Measurements from ENCODE around the gene DNASE1L1.

The DNASE1L1 gene, protein sequence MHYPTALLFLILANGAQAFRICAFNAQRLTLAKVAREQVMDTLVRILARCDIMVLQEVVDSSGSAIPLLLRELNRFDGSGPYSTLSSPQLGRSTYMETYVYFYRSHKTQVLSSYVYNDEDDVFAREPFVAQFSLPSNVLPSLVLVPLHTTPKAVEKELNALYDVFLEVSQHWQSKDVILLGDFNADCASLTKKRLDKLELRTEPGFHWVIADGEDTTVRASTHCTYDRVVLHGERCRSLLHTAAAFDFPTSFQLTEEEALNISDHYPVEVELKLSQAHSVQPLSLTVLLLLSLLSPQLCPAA

DNA sequence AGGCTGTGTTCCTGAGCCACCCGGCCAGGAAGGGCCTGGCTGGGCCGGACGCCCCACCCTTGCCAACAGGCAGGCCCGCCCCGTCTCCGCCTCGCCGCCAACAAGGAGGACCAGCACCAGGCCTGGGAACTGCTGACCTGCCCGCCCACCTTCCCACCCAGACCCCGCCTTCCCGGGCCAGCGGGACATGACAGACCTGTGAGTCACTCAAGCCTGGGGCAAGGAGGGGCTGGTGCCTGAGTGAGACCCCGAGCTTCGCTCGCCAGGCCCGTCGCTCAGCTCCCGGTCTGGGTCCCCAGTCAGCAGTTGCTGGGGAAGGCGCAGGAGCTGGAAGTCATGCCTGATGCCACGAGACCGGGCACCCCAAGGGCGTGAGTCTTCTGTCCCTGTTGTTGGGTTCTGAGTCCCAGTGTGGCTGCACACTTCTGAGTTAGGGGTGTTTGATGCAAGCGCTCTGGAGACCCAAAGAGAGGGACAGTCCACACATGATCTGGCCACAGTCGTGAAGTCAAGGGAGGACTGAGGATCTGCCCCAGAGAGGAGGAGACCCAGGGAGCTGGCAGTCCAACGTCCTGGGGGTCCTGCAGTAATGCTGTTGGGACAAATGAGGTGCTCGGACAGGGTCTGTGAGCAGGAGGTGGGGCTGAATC, at the start of gene DNASE1L1:
Gene DNASE1L1 (minus strand): TSS at position 33 of the 650 bp plus-strand sequence. CDS start 3,686 bp downstream, outside the sequence.
- peak; percentile 89 for DNase-seq

DNA sequence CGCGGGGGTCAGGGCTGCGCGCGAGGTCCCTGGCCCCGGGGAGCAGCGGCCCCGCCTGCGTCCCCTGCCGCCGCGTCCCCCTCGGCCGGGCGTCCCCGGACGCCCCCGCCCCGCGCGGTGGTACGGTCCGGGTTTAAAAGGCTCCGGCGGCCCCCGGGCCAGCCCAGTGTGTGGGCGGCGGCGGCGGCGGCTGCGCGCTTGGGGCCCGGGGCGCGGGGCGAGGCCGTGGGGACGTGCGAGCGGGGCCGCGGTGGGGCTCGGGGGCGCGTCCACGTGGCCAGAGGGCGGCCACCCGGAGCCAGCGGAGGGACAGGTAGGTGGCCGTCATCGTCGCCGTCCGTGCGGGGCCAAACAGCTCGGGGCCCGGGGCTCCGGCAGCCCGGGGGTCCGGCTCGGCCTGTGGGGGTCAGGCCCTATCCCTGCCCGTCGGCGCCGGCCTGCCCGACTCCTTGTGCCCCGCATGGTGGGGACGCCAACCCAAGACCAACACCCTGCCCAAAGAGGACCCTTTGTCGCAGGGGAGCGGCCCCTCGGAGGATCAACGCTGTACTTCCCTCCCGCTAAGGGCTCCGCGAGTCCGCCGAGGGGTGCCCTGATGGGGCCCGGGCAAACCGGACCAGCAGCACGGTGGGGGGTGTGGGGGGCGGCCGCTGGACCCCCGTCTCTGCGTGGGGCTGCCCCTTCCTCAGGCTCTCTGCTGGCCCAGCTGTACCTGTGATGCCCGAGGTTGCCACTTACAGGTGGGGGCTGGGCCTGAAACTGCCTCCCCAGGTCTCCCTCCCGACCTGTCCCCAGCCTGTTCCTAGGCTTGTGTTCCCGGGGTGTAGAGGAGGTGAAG, 49.3 kb upstream of the DNASE1L1 start, which contains the start of gene PLXNA3:
Gene PLXNA3 (plus strand): TSS at position 166 of the 838 bp plus-strand sequence. CDS start 1,903 bp downstream, outside the sequence.
- no peak for DNase-seq

DNA sequence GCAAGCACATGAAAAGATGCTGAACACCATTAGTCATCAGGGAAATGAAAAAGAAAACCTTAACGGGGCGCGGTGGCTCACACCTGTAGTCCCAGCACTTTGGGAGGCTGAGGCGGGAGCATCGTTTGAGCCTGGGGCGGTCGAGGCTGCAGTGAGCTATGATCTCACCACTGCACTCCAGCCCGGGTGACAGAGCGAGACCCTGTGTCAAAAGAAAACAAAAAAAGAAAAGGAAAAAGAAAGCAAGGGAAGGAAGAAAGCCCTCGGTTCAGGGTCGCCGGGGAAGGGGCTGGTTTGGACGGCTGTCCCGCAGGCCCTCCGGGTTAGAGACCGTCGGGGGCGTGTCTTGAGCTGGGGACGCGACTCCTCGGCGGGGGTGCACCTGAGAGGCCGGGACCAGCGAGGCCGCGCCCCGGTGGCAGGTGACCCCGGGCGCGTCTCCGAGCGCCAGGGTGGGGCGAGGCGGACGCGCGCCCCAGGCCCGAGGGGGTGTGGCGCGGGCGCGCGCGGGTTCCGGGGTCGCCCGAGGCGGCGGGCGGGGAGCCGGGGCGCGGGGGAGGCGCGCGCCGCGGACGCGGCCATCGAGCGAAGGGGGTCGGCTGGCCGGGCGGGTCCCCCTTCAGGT, 48.5 kb upstream of the DNASE1L1 start:
- DNase-seq = no peak

DNA sequence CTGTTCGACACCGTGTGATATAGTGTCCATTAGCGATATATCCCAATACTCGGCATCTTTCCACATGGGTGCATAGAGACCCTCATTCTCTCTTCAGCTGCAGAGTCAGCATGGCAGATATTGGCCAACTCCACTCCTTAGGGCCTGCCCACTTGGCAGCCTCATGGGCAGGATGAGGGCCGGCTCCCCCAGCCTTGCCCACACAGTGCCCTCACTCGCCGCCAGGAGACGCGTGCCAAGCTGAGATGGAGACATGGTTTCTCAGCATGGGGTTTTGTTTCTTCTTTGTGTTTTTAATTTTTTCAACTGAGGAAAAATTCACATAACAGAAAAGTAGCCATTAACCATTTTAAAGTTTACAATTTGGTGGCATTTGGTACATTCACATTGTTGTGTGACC, 43.8 kb upstream of the DNASE1L1 start:
- DNase-seq = no peak

DNA sequence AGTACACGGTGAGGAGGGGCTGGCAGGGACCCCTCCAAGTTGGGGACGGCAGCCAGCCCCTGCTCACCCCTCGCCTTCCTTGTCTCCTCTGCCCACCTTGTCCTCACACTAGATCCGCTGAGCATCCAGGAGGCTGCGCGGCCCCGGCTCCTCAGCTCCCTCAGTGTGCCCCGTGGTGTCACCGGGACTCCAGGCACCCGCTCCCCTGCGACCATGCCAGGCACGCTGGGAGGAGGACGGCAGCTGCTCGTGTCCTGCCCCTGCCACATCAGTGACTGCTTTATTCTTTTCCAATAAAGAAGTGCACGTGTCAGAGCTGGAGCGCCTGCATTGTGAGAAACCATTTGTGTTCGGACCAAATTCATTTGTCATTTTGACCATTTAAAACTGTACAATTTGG, 41.3 kb upstream of the DNASE1L1 start:
- no peak for DNase-seq

DNA sequence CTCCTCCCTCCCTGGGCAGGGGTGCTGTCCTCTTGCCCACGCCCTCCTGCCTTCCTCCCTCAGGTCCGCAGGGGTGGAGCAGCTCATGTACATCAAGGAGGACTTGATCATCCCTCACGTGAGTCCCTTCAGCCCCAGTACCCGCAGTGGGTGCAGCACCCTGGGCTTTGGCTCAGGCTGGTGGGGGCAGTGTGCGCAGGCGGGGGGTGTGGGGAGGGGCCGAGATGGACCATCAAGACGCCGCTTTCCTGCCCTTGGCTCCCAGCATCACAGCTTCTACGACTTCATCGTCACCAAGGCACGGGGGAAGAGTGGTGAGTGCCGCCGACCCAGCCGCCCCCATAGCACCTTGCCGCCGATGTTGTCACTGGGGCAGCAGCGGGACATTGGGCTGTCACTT, 40.6 kb upstream of the DNASE1L1 start:
- no peak for DNase-seq

DNA sequence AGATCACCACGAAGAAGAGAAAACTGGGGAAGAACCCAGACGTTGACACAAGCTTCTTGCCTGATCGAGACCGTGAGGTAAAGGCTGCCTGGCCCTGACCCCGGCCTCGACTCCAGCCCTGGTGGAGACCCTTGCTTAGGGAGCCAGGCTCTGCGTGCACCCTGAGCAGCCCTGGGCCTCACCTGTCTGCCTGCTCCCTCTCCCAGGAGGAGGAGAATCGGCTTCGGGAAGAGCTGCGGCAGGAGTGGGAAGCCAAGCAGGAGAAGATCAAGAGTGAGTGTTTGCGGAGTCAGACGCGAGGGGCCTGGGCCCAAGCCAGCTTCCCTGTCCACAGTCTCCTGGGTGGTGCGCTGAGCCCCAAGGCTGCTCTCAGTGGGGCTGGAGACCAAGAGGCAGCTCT, 39.4 kb upstream of the DNASE1L1 start:
- DNase-seq = no peak

DNA sequence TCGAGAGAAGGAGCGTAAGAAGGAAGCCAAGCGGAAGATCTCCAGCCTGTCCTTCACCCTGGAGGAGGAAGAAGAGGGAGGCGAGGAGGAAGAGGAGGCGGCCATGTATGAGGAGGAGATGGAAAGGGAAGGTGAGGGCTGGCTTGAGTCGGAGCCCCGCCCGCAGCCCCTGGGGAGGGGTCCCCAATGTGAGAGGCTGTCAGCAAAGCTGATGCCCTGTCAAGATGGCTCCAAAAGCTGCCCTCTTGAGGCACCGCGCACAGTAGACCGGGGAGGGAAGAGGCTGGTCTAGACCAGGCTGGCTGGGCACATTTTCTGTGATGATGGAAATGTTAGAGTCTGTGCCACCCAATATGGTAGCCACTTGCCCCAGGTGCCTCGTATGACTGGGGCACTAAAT, 37.4 kb upstream of the DNASE1L1 start:
- no peak for DNase-seq

DNA sequence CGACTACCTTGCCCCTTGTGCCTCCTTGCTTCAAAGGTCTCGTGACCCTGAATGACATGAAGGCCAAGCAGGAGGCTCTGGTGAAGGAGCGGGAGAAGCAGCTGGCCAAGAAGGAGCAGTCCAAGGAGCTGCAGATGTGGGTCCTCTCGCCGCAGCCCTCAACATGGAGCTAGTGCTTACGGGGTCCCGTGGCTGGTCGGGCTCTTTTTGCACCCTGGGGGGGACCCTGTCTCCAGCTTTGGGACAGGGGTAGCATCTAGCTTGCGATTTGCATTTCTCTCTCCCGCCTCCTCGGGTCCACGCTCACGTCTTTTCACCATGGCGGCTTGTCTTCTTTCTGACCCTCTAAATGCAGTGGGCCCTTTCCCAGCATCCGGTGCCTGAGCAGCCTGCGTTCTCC, 36.7 kb upstream of the DNASE1L1 start:
- no peak for DNase-seq

DNA sequence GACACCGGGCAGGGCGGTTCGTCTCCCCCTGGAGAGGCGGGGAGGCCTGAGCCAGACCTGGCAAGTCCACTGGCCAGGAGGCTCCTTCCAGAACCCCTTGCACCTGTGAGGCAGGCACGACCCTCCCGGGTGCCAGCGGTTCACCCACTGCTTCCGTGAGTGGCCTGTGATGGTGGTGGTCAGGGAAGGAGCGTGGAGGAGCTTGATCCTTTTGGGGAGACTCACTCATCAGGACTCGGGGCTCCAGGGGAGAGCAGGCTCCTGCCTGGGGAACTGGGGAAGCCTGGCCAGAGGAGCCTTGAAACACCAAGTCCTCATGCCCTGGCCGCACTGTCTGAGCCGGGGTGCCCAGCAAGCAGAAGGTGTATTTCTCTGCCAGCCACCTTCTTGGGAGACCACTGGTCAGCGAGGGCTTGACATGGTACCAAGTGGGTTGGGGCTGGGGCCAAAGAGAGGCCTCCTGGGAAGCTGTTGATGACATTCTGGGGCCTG, 35.7 kb upstream of the DNASE1L1 start:
- no peak for DNase-seq

DNA sequence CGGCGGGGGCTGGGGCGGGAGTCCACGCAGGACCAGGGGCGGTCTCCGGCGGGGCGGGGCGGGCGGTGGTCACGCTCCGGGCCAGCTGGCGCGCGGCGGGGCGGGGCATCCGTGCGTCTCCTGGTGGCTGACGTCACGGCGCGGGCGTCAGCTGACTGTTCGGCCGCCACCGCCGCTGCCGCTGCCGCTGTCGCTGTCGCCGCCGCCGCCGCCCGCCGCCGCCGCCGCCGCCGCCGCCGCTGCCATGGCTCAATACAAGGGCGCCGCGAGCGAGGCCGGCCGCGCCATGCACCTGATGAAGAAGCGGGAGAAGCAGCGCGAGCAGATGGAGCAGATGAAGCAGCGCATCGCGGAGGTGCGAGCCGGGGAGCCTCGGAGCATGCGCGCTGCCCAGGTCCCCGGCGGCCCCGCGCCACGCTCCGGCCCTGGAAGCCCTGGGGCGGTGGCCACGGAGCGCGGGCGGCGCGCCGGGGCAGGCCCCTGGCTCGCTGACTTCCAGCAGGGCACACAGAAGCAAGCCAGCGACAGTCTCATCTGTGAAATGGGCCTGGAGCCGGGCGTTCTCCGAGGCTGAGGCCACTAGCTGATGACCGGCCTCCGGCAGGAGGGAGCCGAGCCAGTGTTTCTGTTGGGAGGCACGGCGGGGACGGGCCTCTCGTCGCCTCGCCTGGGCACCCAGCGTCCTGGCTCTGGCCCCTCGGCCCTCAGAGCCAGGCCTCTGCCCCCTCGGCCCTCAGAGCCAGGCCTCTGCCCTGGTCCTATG, 35.1 kb upstream of the DNASE1L1 start, which contains the start of gene FAM50A:
Gene FAM50A (plus strand): TSS at position 150 of the 763 bp plus-strand sequence. CDS start 95 bp downstream, at position 245.
- DNase-seq = peak; percentile 45

DNA sequence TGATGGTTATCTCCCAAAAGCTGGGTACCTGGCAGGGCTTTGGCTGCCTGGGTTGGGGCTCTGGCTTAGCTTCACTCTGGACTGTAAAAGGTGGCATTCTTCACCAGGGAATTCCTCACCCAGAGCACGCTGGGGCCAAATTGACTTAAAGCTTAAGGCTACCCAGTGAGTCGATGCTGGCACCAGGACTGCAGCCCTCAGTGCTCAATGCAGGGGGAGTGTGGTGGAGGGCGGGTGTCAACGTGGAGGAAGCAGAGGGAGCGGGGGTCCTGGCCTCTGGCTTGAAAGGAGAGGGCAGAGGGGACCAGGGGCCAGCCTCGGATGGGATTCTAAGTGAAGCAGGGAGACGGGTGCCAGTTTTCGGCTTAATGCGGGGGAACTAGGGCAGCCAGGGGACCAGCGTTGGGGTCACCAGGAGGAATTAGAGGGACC, 34.4 kb upstream of the DNASE1L1 start:
- no peak for DNase-seq

DNA sequence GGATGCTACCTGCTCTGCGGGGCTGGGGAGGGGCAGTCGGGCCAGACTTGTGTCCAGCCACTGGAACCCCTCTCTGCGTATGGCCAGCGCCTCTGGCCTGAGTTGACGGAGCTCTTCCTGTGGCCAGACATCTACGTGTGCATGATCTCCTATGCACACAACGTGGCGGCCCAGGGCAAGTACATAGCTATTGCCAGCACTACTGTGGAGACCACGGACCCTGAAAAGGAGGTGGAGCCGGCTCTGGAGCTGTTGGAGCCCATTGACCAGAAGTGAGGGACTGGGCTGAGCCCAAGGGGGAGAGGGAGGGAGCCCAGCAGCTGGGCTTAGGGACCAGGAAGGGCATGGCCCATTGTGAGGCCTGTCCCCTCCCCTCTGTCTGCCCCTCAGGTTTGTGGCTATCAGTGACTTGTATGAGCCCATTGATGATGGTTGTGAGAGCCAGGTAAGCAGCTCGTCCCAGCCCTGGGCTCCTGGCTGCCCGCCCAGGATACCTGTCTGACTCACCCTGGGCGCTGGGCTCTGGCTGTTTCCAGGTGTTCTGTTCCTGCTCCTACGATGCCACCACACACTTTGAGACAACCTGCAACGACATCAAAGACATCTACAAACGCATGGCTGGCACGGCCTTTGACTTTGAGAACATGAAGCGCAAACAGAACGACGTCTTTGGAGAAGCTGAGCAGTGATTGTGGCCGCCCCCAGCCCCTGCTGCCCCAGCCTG, 33.1 kb upstream of the DNASE1L1 start:
- no peak for DNase-seq

DNA sequence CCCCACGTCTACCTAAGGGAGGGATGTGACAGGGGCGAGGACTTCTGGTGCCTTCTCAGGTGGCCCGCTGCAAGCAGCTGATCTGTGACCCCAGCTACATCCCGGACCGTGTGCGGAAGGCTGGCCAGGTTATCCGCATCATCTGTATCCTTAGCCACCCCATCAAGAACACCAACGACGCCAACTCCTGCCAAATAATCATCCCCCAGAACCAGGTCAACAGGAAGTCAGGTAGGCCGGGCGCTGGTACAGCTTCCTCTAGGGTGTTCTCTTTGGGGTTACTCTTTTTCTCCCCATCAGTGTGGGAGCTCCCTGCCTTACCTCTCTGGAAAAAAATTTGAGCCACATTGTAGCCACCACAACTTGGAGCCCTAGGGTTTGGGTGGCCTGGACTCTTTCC, 32.5 kb upstream of the DNASE1L1 start:
- no peak for DNase-seq

DNA sequence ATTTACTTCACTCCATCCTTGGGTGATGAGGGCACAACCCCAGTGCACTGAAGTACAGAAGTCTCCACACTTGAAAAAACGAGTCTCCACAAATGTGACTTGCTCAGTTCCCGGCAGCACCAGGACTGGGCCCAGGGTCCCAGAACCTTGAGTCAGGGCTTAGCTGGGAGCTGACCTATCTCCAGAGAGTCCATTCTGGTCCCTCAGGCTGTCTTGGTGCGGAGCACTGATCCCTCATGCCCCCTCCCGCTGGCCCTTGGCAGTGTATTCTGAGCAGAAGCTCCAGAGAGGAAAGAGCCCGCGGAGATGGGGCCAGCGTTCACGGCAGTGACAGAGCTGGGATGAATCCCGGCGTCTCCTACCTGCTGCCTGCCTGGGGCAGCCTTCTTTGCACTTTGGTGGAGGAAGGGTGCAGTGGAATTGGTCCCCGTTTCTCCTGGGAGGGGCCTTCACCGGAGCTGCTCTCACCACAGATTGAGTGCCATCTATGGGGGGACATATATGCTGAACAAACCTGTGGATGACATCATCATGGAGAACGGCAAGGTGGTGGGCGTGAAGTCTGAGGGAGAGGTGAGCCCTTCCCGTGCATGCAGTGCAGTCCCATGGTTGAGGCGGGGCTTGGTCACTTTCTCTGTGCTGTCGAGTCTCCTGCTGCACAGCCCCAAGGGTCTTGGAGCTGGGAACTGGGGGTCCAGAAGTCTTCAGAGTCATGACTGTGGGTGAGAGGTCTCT, 31.7 kb upstream of the DNASE1L1 start:
- no peak for DNase-seq

DNA sequence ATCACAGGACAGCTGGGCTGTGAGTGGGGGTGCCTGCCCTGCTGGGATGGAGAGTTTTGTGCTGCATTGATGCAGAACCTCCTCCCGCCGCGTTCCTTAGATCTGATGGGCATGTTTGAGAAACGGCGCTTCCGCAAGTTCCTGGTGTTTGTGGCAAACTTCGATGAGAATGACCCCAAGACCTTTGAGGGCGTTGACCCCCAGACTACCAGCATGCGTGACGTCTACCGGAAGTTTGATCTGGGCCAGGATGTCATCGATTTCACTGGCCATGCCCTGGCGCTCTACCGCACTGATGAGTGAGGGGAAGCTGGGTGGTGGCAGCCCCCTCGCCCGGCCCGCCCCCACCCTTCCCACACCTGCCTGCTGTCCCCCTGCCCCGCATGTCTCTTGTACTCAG, 30.8 kb upstream of the DNASE1L1 start:
- DNase-seq = no peak

DNA sequence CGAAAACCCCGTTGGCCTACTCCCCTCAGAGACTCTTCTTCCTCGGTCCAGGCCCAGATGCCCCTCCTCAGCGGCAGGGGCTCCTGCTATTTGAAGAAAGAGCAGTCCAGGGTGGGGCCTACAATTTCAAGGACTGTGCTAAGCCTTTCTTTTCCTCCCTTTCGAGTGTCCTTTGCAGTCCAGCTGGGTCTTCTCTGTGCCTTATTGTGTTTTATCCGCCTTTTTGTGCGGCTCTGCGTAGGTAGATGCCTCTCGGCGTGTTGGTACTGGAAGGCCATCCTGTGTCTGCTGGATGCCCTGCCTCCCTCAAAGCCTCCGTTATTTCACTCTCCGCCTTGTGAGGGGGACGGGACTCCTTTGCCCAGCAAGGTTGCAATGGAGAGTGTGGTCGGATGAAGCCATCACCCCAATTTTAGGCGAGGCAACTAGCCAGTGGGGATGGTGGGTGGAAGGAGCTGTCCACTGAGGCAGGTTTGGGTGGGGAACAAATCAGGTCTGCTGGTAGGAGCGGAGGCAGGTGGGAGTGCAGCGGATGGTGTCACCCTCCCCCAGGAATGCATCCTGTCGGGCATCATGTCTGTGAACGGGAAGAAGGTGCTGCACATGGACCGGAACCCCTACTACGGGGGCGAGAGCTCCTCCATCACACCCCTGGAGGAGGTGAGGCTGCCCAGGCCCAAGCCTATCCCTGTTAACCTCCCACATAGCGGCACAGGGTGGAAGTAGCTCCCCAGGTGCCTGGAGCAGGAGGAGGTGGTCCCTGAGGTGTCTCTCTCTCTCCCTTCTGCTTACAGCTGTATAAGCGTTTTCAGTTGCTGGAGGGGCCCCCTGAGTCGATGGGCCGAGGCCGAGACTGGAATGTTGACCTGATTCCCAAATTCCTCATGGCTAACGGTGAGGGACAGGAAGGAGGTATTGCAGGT, 29.2 kb upstream of the DNASE1L1 start:
- DNase-seq = no peak

DNA sequence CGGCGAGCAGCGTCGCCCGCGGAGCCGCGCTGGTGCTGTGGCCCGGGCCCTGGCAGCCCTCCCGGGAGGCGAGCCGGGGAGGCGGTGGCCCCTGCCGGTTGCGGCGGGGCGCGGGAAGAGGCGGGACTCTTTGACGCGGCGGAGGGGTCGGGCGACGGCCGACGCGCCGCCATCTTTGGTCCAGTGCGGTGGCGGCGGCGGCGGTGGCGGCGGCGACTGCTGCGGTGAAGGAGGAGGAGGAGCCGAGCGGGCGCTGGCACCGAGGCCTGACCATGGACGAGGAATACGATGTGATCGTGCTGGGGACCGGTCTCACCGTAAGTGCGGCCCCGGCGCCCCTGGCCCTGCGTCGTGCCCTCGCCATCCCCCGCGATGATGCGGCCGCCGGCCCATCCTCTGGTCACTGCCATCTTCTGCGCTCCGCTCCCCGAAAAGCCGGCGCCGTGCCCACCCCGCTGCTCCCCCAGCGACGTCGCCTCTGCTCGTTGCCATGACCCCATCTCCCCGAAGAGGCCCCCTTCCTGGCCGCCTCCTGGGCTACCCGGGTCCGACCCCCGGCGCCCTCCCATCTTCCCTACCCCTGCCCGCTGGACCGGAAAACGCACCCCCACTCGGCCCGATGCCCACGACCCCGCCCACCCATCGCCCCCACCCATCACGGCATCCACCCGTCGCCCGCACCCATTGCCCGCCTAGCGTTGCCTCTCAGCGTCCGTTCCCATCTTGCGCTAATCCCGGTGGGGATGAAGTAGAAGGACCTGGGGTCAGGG, 28.1 kb upstream of the DNASE1L1 start, which contains the start of gene GDI1:
Gene GDI1 (plus strand): TSS at position 172 of the 770 bp plus-strand sequence. CDS start 101 bp downstream, at position 273.
- DNase-seq = peak; percentile 22

Data from NCI-H226 (cell line).